Measurements from ENCODE around the gene FAM241B.

- no peak for TF ChIP-seq EZH2phosphoT487 (IDR thresholded peaks at IDR 0.05; ENCODE audit: low read length)
- TF ChIP-seq CTCF (IDR thresholded peaks at IDR 0.05; ENCODE audit: low read length) = no peak
Measured at GRCh38 chr10:69646185-69647060, 16.4 kb downstream of the FAM241B start.

Data from MM.1S (cell line).